ENCODE measurements around the gene OR13H1. TPM values are rescaled to one million over a fixed set of nuclear protein-coding genes. Genes with fewer than 3 reads are reported as not detected.
"Not testable (repeated sequence)": the region's sequence is repeated elsewhere in the genome, so short reads cannot be mapped to it uniquely, and the experiment has no call there.

Gene OR13H1
- total RNA-seq, 2 experiments from 2014 or later = not detected

- Mint-ChIP-seq H3K27ac (no peak overlapping the region), H3K4me3 (no peak overlapping the region), H3K27me3 (peaks cover 9% of the 10 kb centered on the region), H3K36me3 (ENCODE audit: low read depth) (no peaks in the 10 kb centered on the region), H3K4me1 (ENCODE audit: low read depth) (no peaks in the 10 kb centered on the region), H3K9me3 (no peaks in the 10 kb centered on the region)
- CTCF ChIA-PET = no interaction called here
- Histone ChIP-seq H3K9me3 (ENCODE audit: control insufficient read depth in 1 of 2, insufficient read depth in 1 of 2, low read length in 2 of 2) (no peaks in the 10 kb centered on the region), H3K36me3 (ENCODE audit: insufficient read depth, low read length) (no peaks in the 10 kb centered on the region), H3K27me3 (ENCODE audit: control insufficient read depth in 1 of 2, insufficient read depth in 2 of 2, low read length in 2 of 2) (peaks cover 0 to 4% of the 10 kb centered on the region in 2 experiments), H3K4me1 (ENCODE audit: insufficient read depth, low read length) (no peaks in the 10 kb centered on the region), H3K4me3 (ENCODE audit: low read length) (no peak overlapping the region), H3K27ac (ENCODE audit: low read depth in 1 of 2, low read length in 2 of 2) (no peak overlapping the region)
- TF ChIP-seq CTCF (IDR thresholded peaks at IDR 0.05) = no peak
- ATAC-seq (ENCODE audit: poor library complexity) = no peak
- POLR2A ChIA-PET = no interaction called here
- intact Hi-C loops (cut with DNase I, micrococcal nuclease) = no loop called here
- no peak for DNase-seq
Measured at GRCh38 chrX:131572372-131573014, 28.6 kb downstream of the OR13H1 start.

GRCh38 chrX:131577413-131577812 is 33.5 kb downstream of the OR13H1 start:
- no peaks in the 10 kb centered on the region for H3K9me3 ChIP-seq (ENCODE audit: control insufficient read depth in 1 of 2, insufficient read depth in 1 of 2, low read length in 2 of 2)
- CTCF ChIA-PET = no interaction called here
- H3K27me3 ChIP-seq (ENCODE audit: control insufficient read depth in 1 of 2, insufficient read depth in 2 of 2, low read length in 2 of 2) = peaks cover 0 to 1% of the 10 kb centered on the region in 2 experiments
- no peaks in the 10 kb centered on the region for H3K36me3 ChIP-seq (ENCODE audit: insufficient read depth, low read length)
- no peak for ATAC-seq (ENCODE audit: poor library complexity)
- no peaks in the 10 kb centered on the region for H3K4me1 Mint-ChIP-seq (ENCODE audit: low read depth)
- no peak for DNase-seq
- H3K27ac ChIP-seq (ENCODE audit: low read depth in 1 of 2, low read length in 2 of 2) = no peak overlapping the region
- intact Hi-C loops (cut with DNase I, micrococcal nuclease) = no loop called here
- TF ChIP-seq CTCF (IDR thresholded peaks at IDR 0.05) = no peak
- no peaks in the 10 kb centered on the region for H3K9me3 Mint-ChIP-seq
- no peaks in the 10 kb centered on the region for H3K4me1 ChIP-seq (ENCODE audit: insufficient read depth, low read length)
- POLR2A ChIA-PET = no interaction called here
- H3K36me3 Mint-ChIP-seq (ENCODE audit: low read depth) = no peaks in the 10 kb centered on the region
- H3K4me3 ChIP-seq (ENCODE audit: low read length) = no peak overlapping the region
- H3K4me3 Mint-ChIP-seq = no peak overlapping the region
- peaks cover 9% of the 10 kb centered on the region for H3K27me3 Mint-ChIP-seq
- no peak overlapping the region for H3K27ac Mint-ChIP-seq

GRCh38 chrX:131577999-131578734 is 34.3 kb downstream of the OR13H1 start:
- ATAC-seq (ENCODE audit: poor library complexity) (no peak), DNase-seq (no peak)
- H3K9me3 ChIP-seq (ENCODE audit: control insufficient read depth in 1 of 2, insufficient read depth in 1 of 2, low read length in 2 of 2) = no peaks in the 10 kb centered on the region
- Mint-ChIP-seq H3K9me3 (no peaks in the 10 kb centered on the region), H3K36me3 (ENCODE audit: low read depth) (no peaks in the 10 kb centered on the region), H3K4me3 (no peak overlapping the region), H3K27ac (no peak overlapping the region), H3K27me3 (peaks cover 9% of the 10 kb centered on the region), H3K4me1 (ENCODE audit: low read depth) (no peaks in the 10 kb centered on the region)
- H3K27ac ChIP-seq (ENCODE audit: low read depth in 1 of 2, low read length in 2 of 2) = no peak overlapping the region
- no peaks in the 10 kb centered on the region for H3K27me3 ChIP-seq (ENCODE audit: control insufficient read depth in 1 of 2, insufficient read depth in 2 of 2, low read length in 2 of 2)
- ChIA-PET CTCF (no interaction called here), POLR2A (no interaction called here)
- no peak overlapping the region for H3K4me3 ChIP-seq (ENCODE audit: low read length)
- H3K36me3 ChIP-seq (ENCODE audit: insufficient read depth, low read length) = no peaks in the 10 kb centered on the region
- intact Hi-C loops (cut with DNase I, micrococcal nuclease) = no loop called here
- H3K4me1 ChIP-seq (ENCODE audit: insufficient read depth, low read length) = no peaks in the 10 kb centered on the region
- TF ChIP-seq CTCF (IDR thresholded peaks at IDR 0.05) = no peak

GRCh38 chrX:131578735-131579367 is 35.0 kb downstream of the OR13H1 start:
- POLR2A ChIA-PET; H3K27ac ChIP-seq (ENCODE audit: low read depth in 1 of 2, low read length in 2 of 2); H3K4me1 Mint-ChIP-seq (ENCODE audit: low read depth); CTCF ChIA-PET; H3K36me3 Mint-ChIP-seq (ENCODE audit: low read depth); ATAC-seq (ENCODE audit: poor library complexity); H3K27me3 ChIP-seq (ENCODE audit: control insufficient read depth in 1 of 2, insufficient read depth in 2 of 2, low read length in 2 of 2); H3K4me3 Mint-ChIP-seq; H3K4me3 ChIP-seq (ENCODE audit: low read length); H3K27me3 Mint-ChIP-seq; DNase-seq; H3K4me1 ChIP-seq (ENCODE audit: insufficient read depth, low read length); H3K9me3 ChIP-seq (ENCODE audit: control insufficient read depth in 1 of 2, insufficient read depth in 1 of 2, low read length in 2 of 2); H3K9me3 Mint-ChIP-seq; H3K27ac Mint-ChIP-seq; intact Hi-C loops (cut with DNase I, micrococcal nuclease); H3K36me3 ChIP-seq (ENCODE audit: insufficient read depth, low read length): not testable (repeated sequence)

Measured in CD4-positive, alpha-beta T cell (primary cell).